LNCAP (cell line): ENCODE data around the gene INPP5E.

ENCODE experiments used
- CTCF ChIP-seq: fragments of 450-650 bp; IDR thresholded peaks from 2 replicates; pipeline ENCODE4 v1.5.1; 2017; ENCODE audit warnings: mild to moderate bottlenecking

The INPP5E gene

DNA sequence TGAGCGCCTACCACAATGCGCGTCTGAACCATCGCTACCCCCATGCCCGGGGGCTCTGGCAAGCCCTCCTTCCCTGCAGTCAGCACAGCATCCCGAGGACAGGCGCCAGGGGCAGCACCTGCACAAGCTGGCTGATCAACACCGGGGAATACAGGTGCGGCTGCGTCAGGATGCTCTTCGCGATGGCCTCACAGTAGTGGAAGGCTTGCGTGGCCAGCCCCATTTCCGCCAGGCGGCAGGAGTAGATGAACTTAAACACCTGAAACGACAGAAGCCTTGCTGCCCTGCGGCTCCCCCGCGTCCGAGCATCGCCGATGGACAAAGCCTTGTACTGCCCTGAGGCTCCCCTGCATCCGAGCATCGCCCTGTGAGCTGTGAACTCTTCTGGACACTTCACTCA lies 17.7 kb upstream of the INPP5E start:
- TF ChIP-seq CTCF: no peak

DNA sequence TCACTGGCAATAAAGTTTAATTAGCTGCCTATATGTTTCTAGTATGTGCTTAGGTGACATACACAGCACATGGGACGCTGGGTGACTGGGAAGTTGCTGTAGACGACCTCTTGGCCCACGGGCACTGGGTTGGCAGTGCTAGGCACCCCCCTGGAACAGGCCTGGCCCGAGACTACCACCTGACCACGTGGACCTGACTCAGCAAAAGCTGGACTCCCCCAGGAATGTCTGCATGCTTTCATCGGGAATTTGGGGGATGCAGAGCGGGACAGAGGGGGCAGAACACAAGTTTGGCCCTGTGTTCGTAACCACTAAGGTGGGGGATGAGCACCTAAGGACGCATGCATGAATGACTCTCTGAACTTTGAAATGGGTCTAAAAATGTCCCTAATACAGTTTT lies 16.6 kb upstream of the INPP5E start:
- no peak for TF ChIP-seq CTCF

GRCh38 chr9:136455043-136456002 lies 15.7 kb upstream of the INPP5E start:
- no peak for TF ChIP-seq CTCF

DNA sequence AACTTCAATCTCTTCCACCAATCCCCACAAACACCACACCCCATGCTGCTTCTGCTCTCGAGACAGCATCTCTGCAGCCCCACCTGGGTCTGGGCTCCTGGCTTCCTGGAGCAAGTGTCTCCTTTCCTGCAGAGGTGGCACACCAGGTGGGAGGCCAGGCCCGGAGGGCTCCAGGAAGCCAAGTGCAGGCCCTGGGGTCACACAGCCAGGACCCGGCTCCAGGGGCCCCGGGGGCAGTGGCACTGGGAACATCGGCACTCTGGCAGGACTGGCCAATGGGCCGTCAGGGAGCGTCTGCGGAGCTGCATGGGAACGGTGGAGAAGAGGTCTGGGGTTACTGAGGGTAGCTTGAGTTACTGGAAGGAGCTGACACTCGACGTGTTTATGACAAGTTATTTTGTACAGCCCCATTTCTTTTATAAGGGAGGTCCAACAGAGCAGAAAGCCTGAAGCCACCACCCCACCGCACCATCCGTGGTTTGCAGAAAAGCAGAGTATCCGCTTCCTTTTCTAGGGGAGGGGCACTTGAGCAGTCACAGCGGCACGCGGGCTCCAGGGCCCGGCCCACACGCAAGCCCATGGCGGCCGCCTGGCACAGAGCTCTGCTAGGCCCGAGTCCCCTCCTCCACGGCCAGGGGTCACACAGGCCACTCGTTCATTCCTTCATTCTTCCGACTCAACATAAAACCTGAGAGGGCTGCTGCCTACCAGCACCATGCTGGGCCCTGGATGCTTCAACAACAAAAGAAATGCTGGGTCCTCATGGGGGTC lies 14.6 kb upstream of the INPP5E start:
- no peak for TF ChIP-seq CTCF

GRCh38 chr9:136453326-136453725 lies 13.7 kb upstream of the INPP5E start:
- TF ChIP-seq CTCF: no peak

DNA sequence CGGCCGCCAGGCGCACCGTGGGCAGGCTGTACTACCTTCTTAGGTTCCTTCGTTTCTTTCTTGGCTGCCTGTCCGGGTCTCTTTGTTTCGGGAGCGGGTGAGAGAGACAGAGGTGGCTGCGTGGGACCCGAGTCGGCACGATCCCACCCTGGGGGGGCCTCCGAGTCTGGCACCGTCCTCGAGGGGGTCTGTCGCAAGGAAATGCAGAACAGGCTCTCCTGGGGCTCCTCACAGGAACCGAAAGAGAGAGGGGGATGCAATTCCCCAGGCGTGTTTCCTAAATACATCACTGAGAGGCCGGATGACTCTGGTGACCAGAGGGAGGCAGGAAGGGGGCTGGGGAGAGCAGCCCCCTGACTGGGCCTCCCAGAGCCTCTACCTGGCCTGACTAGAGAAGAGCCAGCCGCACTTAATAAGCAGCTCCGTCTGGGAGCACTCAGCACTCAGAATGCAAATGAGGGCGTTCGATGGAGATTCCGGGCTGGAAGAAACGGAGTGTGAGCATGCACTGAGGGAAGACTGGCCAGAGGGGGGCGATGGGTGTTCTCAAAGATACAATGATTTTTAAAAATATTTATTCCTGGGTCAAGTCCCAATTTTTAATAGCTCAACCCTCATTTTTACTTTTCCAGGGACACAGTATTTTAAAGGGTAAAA lies 11.7 kb upstream of the INPP5E start:
- TF ChIP-seq CTCF: no peak

DNA sequence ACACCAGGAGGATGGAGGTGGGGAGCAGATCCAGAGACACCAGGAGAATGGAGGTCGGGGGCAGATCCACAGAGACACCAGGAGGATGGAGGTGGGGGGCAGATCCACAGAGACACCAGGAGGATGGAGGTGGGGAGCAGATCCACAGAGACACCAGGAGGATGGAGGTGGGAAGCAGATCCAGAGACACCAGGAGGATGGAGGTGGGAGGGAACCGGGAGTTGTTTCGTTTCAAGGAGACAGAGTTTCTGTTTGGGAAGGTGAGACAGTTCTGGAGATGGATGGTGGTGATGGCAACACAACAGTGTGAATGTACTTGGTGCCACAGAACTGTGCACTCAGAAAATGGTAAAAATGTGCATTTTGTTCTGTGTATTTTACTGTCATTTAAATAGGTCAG lies 9.0 kb upstream of the INPP5E start:
- no peak for TF ChIP-seq CTCF
